ENCODE measurements around the gene FADS6. TPM values are rescaled to one million over a fixed set of nuclear protein-coding genes. Genes with fewer than 3 reads are reported as not detected.

Gene FADS6
- total and polyA plus RNA-seq, 9 donors = 0.12 to 0.42 TPM; not detected in 7

DNA sequence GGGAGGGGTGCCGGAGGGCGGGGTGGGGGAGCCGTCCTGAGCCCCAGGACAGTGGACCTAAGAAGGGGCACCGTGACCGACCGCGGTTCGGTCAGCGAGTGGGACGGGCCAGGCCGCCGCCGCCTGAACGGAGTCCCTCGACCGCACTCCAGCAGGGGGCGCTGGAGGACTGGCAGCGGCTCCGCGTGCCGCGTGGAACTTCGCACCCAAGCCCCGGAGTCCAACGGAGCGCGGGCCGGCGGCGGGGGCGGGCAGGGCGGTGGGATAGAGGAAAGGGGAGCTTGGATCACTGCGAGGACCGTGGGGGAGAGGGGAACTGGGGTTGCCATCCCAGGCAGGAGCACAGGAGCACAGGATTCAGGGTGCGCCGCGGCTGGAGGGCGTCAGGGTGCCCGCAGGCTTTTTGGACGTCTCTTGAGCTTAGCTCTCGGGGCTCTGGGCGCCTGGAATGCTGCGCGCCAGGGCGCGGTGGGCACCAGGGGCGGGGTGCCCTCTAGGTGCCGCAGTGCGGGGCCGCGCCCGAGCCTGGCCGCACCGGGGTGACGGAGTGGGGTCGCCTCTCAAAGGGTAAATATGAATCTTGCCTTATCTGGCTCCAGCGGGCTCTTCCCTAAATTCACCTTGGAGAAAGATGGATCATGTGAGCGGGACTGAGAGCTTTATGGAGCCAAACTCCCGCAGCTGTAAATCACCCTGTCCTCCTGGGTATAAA, 30.3 kb upstream of the FADS6 start:
- TF ChIP-seq POLR2A (IDR thresholded peaks at IDR 0.05) = no peak
- TF ChIP-seq, protein P1, sequence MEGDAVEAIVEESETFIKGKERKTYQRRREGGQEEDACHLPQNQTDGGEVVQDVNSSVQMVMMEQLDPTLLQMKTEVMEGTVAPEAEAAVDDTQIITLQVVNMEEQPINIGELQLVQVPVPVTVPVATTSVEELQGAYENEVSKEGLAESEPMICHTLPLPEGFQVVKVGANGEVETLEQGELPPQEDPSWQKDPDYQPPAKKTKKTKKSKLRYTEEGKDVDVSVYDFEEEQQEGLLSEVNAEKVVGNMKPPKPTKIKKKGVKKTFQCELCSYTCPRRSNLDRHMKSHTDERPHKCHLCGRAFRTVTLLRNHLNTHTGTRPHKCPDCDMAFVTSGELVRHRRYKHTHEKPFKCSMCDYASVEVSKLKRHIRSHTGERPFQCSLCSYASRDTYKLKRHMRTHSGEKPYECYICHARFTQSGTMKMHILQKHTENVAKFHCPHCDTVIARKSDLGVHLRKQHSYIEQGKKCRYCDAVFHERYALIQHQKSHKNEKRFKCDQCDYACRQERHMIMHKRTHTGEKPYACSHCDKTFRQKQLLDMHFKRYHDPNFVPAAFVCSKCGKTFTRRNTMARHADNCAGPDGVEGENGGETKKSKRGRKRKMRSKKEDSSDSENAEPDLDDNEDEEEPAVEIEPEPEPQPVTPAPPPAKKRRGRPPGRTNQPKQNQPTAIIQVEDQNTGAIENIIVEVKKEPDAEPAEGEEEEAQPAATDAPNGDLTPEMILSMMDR (IDR thresholded peaks at IDR 0.05) = no peak
- TF ChIP-seq EP300 (IDR thresholded peaks at IDR 0.05) = no peak
- intact Hi-C loops (cut with DNase I) = no loop called here
- DNase-seq = peak; percentile 56 to 78 (median 63)
- peaks cover 4% of the 10 kb centered on the region for H3K27me3 ChIP-seq
- no peaks in the 10 kb centered on the region for H3K36me3 ChIP-seq
- H3K4me1 ChIP-seq (ENCODE audit: insufficient read depth) = peaks cover 6% of the 10 kb centered on the region
- peak overlapping the region; percentile 31 for H3K4me3 ChIP-seq
- H3K27ac ChIP-seq = no peak overlapping the region
- whole genome bisulfite sequencing, 3 donors = 1 to 2% (median 1%) methylated on average over 41 to 59 of the region's 59 CpGs
- no peaks in the 10 kb centered on the region for H3K9me3 ChIP-seq

DNA sequence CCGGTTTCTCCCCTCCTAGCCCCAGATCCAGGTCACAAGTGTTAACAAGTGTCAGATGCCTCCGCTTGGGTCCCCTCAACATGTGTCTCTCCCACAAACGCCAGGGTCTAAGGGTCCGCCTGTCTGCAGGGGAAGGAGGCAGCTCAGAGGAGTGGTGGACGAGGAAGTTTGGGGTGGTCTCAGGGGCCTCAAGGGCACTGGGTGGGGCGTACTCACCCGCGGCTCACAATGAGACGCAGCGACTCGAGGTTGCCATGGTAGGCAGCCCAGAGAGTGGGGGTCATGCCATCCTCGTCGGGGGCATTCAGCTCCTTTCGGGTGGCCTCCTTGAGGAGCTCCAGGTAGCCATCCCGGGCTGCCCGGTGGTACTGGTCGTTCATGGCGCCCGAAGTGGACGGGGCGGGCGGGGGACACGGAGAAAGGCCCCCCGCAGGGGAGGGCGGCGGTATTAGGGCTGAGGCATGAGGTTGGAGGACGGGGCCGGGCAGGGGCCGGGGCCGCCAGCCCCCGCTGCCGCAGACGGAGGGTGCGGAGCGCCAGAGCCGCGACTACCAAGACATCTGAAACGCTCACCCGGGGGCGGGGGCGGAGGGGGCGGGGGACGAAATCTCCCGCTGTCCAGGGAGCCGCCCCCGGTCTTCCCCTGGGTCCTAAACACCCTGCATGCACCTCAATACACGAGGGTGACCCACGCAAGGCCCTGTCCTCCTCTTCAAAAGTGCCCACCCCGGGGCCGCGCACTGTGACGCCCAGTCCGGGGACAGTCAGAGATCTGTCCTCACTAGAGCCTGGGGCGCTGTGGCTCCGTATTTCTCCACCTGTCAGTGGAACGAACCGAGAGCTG, 29.5 kb upstream of the FADS6 start, which contains the start of gene USH1G:
USH1G (minus strand) TSS at position 562 of the 844 bp plus-strand sequence; CDS start at position 380, 182 bp downstream.
- DNase-seq = peak in 3 of 5 donors; percentile 25 to 52 (median 26)
- intact Hi-C loops (cut with DNase I) = no loop called here
- 4 to 6% (median 5%) methylated on average over 43 to 57 of the region's 57 CpGs for WGBS, 3 donors

DNA sequence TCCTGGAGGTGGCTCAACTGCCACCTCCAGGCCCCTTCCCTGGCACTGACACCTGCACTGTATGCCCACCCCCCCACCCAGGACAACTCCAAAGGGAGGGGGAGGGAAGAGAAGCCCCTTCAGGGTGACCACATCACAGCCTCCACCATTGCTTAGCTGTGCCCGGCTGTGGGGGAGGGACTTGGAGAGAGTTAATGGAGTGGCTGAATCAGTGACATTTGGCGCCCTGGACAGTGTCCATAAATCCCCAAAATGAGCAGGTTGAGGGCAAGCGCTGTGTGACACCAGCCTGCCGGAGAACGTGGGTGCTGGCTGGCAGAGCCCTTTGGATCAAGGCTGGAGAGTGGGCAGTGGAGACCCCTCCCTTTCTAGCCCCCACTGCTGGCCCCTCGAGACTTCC, 28.7 kb upstream of the FADS6 start:
- intact Hi-C loops (cut with DNase I) = no loop called here
- H3K36me3 ChIP-seq = no peaks in the 10 kb centered on the region
- H3K27me3 ChIP-seq = peaks cover 4% of the 10 kb centered on the region
- DNase-seq = no peak
- H3K27ac ChIP-seq = no peak overlapping the region
- H3K9me3 ChIP-seq = no peaks in the 10 kb centered on the region
- WGBS, 3 donors = 54 to 64% (median 55%) methylated on average over 6 of the region's 6 CpGs
- H3K4me3 ChIP-seq = no peak overlapping the region
- TF ChIP-seq POLR2A (IDR thresholded peaks at IDR 0.05) (no peak), EP300 (IDR thresholded peaks at IDR 0.05) (no peak)
- TF ChIP-seq, protein P1 (IDR thresholded peaks at IDR 0.05) = no peak
- H3K4me1 ChIP-seq (ENCODE audit: insufficient read depth) = peaks cover 6% of the 10 kb centered on the region

More for the DNA sequence above, 29.5 kb upstream of the FADS6 start, which contains the start of gene USH1G:
- Histone ChIP-seq H3K27ac (peak within 1 kb of the TSS in 1 of 2 donors; percentile 38), H3K9me3 (no peaks in the 10 kb centered on the region), H3K27me3 (peaks cover 4% of the 10 kb centered on the region), H3K36me3 (no peaks in the 10 kb centered on the region), H3K4me1 (ENCODE audit: insufficient read depth) (peaks cover 6% of the 10 kb centered on the region), H3K4me3 (peak within 1 kb of the TSS; percentile 31)
- TF ChIP-seq EP300 (IDR thresholded peaks at IDR 0.05) = no peak
- TF ChIP-seq POLR2A (IDR thresholded peaks at IDR 0.05) = no peak
- TF ChIP-seq, protein P1 (IDR thresholded peaks at IDR 0.05) = no peak

DNA sequence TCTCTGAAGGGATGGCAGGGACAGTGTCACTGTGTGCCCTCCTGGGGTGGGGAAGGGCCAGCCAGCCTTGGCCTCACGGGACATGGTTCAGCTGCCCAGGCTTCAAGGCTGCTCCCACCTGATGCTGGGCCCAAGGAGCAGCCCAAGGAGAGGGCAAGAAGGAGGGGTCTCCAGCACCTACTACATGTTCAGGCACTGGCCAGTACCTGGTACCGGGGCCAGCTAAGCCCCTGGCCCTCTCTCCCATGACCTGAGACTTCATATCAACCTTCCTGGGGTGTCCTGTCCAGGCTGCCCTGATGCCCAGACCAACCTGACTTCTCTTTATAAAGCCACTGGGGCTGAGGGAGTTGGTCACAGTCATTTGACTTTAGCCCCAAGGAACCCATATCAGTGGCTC, 28.3 kb upstream of the FADS6 start:
- Histone ChIP-seq H3K27ac (no peak overlapping the region), H3K36me3 (no peaks in the 10 kb centered on the region), H3K4me3 (no peak overlapping the region), H3K9me3 (no peaks in the 10 kb centered on the region), H3K27me3 (peaks cover 4% of the 10 kb centered on the region), H3K4me1 (ENCODE audit: insufficient read depth) (peaks cover 6% of the 10 kb centered on the region)
- TF ChIP-seq, protein P1 (IDR thresholded peaks at IDR 0.05) = no peak
- TF ChIP-seq EP300 (IDR thresholded peaks at IDR 0.05) (no peak), POLR2A (IDR thresholded peaks at IDR 0.05) (no peak)
- 91 to 100% (median 96%) methylated on average over 1 to 2 of the region's 2 CpGs for WGBS, 3 donors
- DNase-seq = no peak
- intact Hi-C loops (cut with DNase I) = no loop called here

Data from ovary (tissue), 9 donors.